ENCODE measurements around the gene MGA.

DNA sequence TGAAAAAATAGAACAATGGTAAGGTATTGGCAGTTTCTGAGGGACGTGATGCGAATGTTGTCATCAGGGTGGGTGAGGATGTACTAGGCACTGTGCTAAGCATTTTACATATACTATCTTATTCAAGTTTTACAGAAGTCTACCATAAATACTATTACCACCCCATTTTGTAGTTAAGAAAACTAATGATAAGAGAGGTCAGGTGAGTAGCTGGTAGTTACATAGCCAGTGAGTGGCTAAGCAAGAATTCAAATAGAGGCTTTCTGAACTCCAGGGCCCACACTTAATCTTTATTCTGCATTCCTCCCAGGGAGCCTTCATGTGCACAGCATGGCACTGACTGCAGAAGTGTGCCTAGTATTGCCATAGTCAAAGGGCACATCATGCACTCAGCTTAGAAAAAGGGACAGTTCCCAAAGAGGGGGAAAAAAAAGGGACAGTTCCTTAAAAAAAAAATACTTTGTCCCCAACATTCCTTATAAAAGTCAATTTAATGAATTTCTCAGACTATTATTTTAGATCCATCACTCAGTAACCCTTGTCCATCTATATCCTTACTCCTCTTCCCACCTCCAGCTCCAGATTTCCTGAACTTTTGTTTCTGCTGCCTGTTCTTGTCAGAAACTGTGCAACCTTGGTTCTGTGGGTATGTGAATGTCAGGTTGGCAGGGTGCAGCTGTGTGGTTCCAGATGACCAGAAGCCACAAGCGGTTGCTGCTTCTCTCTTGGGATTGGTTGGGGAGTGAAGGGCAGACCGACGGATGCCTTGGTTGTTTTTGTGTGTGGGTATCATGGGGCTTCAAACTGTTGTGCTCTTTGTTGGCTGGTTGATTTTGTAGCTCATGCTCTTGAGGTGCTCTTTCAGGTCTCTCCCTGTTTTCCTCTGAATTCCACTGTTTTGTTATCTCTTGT, 122.4 kb downstream of the MGA start:
- TF ChIP-seq, protein P1, sequence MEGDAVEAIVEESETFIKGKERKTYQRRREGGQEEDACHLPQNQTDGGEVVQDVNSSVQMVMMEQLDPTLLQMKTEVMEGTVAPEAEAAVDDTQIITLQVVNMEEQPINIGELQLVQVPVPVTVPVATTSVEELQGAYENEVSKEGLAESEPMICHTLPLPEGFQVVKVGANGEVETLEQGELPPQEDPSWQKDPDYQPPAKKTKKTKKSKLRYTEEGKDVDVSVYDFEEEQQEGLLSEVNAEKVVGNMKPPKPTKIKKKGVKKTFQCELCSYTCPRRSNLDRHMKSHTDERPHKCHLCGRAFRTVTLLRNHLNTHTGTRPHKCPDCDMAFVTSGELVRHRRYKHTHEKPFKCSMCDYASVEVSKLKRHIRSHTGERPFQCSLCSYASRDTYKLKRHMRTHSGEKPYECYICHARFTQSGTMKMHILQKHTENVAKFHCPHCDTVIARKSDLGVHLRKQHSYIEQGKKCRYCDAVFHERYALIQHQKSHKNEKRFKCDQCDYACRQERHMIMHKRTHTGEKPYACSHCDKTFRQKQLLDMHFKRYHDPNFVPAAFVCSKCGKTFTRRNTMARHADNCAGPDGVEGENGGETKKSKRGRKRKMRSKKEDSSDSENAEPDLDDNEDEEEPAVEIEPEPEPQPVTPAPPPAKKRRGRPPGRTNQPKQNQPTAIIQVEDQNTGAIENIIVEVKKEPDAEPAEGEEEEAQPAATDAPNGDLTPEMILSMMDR (IDR thresholded peaks at IDR 0.05) = no peak
- no peak for TF ChIP-seq POLR2A (IDR thresholded peaks at IDR 0.05)
